Stimulated activated effector memory CD8-positive, alpha-beta T cell treated with anti-CD3 and anti-CD28 coated beads, Interleukin-12 subunit alpha, Interleukin-12 subunit beta, amount 100 ng/mL, for 72 hours (primary cell): ENCODE measurements around the gene GPR39.

Experiments used
- ATAC-seq: fragments of 150-1000 bp; cut with Tn5 transposase; 2 replicates; pipeline ENCODE4 v1.10.0; 2021
- DNase-seq, 2 donors: peaks; one replicate each; pipeline ENCODE4 v3.0.0; 2021 to 2022; ENCODE audit warnings: low spot score in 2 of 2
- H3K27ac Mint-ChIP-seq: one replicate; pipeline ENCODE4 v1.8.0; 2022; ENCODE audit warnings: mild to moderate bottlenecking, mixed read lengths
- H3K36me3 Mint-ChIP-seq: one replicate; pipeline ENCODE4 v1.8.0; 2022; ENCODE audit warnings: mild to moderate bottlenecking, mixed read lengths
- H3K4me1 Mint-ChIP-seq: one replicate; pipeline ENCODE4 v1.8.0; 2022; ENCODE audit warnings: mixed read lengths
- H3K4me3 Mint-ChIP-seq: one replicate; pipeline ENCODE4 v1.8.0; 2022; ENCODE audit warnings: mild to moderate bottlenecking, mixed read lengths
- H3K9me3 Mint-ChIP-seq: one replicate; pipeline ENCODE4 v1.8.0; 2022; ENCODE audit warnings: mixed read lengths

GPR39 gene

GRCh38 chr2:132577686-132578085, 161.1 kb downstream of the GPR39 start:
- no peak overlapping the region for H3K27ac Mint-ChIP-seq
- no peak overlapping the region for H3K4me3 Mint-ChIP-seq
- DNase-seq = no peak
- no peaks in the 10 kb centered on the region for H3K36me3 Mint-ChIP-seq
- no peaks in the 10 kb centered on the region for H3K4me1 Mint-ChIP-seq
- H3K9me3 Mint-ChIP-seq = peaks cover 3% of the 10 kb centered on the region
- ATAC-seq = no peak

DNA sequence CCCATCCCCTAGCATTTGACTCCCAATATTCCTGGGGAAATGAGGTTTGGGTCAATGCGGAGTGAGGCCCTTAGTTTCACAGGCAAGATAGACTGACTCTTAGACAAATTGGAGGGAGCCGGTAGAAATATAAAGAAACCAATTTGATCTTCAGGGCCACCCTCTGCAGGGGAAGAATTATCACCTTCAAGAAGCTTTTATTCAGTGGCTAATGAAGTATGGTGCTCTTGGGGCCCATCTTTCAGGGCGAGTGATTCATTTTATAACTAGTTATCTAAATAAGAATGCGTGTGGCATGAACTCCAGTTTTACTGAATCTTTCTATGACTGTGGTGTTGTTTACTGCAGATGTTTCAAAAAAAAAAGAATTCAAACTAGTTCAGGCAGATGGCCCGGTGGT, 165.0 kb downstream of the GPR39 start:
- Mint-ChIP-seq H3K4me3 (no peak overlapping the region), H3K27ac (no peak overlapping the region), H3K4me1 (no peaks in the 10 kb centered on the region), H3K36me3 (no peaks in the 10 kb centered on the region), H3K9me3 (peaks cover 6% of the 10 kb centered on the region)
- ATAC-seq = no peak
- no peak for DNase-seq

DNA sequence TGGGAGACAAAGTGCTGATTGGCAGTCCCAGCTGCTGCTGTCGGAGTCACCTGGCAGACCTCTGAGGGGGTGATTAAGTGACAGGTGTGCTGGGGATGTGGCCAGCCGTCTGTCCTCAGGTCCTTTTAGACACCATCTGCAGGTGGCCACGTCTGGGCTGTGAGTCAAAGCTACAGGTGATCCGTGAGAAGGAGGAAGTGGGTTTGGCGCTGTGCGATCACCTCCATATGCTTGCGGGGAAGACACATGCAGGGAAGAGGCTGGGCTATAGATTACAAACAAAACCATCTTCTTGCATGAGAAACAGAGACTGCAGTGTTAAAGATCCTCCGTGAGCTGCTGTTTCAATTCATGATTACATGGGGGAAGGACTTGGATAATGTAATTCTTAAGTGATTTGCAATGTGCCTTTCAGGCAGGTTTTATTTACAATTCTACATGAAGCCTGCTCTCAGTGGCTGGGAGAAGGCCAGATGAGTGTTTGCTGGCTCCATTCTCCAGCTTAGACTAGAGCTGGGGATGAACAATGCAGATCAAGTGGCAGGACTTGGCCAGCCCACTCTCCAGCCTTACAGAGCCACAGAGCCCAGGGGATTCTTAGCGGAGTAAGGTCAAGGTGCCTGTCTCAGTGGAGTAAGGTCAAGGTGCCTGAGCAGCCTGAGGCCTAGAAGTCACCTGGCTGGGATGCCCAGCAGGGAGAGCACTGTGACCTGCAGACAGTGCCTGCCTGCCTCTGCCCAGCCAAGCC, 165.6 kb downstream of the GPR39 start:
- no peak overlapping the region for H3K27ac Mint-ChIP-seq
- no peak for ATAC-seq
- no peaks in the 10 kb centered on the region for H3K4me1 Mint-ChIP-seq
- DNase-seq = no peak
- peaks cover 6% of the 10 kb centered on the region for H3K9me3 Mint-ChIP-seq
- no peaks in the 10 kb centered on the region for H3K36me3 Mint-ChIP-seq
- no peak overlapping the region for H3K4me3 Mint-ChIP-seq

GRCh38 chr2:132583666-132584360, 167.2 kb downstream of the GPR39 start:
- Mint-ChIP-seq H3K27ac (no peak overlapping the region), H3K4me1 (no peaks in the 10 kb centered on the region), H3K9me3 (peaks cover 5% of the 10 kb centered on the region), H3K36me3 (no peaks in the 10 kb centered on the region), H3K4me3 (no peak overlapping the region)
- no peak for DNase-seq
- ATAC-seq = no peak

DNA sequence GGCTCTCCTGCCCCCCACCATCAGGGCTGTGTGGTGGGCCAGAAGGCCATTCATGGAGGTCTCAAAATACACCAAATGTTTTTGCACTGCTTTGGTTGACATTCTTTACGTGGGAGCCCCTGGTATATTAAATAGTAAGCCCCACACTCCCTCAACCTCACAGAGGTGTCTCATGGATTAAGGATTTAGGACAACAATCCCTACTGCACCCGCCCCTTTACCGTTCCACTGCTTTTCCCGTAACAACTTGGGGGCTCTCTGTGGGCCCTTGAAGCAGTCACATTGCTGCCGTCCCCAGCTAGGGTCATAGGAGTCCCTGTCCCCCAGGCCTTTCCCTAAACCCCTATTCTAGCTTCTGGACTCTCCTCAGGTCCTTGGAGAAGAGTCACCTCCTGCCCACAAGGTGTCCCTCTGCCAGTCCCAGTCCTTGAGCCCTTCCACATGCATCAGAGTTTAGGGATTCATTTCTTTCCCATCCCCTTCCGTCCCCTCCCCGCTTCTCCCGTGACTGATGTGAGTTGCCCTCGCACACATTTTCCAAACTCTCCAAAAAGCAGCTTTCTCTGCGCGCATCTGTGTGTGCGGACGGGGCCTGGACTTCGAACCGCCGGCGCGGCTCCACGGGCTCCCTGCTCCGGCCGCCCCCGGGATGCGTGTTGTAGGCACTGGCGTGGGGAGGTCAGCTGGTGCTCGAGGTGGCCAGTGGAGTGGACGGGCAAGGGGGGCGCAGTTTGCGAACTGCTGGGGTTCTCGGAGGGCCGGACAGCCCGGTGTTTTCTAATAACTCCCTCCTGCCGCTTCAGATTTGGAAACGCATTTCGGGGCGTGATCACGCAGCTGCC, 168.6 kb downstream of the GPR39 start:
- Mint-ChIP-seq H3K27ac (no peak overlapping the region), H3K4me3 (no peak overlapping the region), H3K4me1 (no peaks in the 10 kb centered on the region), H3K36me3 (no peaks in the 10 kb centered on the region), H3K9me3 (peaks cover 3% of the 10 kb centered on the region)
- ATAC-seq = no peak
- DNase-seq = no peak

DNA sequence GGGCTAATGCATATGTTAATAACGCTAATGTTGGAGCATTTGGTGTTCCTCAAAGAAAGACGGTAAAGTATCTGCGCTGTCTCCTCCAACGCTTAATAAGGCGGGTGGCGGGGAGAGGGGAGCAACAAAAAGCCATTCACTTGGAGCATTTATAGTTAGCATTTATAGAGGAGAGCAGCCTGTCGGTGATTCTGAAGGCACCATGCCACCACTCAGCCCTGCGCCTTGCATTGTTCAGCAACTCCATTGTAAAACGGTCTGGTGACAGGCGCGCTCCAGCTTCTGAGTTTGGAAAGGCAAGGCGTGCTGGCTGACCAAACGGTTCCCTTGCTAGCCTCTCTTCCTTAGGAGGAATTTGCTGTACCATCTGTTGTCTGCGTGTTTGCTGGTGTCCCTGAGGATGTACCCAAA, 169.5 kb downstream of the GPR39 start:
- no peak overlapping the region for H3K4me3 Mint-ChIP-seq
- H3K36me3 Mint-ChIP-seq = no peaks in the 10 kb centered on the region
- no peak overlapping the region for H3K27ac Mint-ChIP-seq
- no peaks in the 10 kb centered on the region for H3K4me1 Mint-ChIP-seq
- DNase-seq (no peak), ATAC-seq (no peak)
- H3K9me3 Mint-ChIP-seq = peaks cover 3% of the 10 kb centered on the region

GRCh38 chr2:132586835-132587234, 170.2 kb downstream of the GPR39 start:
- ATAC-seq (no peak), DNase-seq (no peak)
- Mint-ChIP-seq H3K36me3 (no peaks in the 10 kb centered on the region), H3K4me1 (no peaks in the 10 kb centered on the region), H3K4me3 (no peak overlapping the region), H3K27ac (no peak overlapping the region), H3K9me3 (peaks cover 3% of the 10 kb centered on the region)

- DNase-seq (no peak), ATAC-seq (no peak)
- H3K27ac Mint-ChIP-seq = no peak overlapping the region
- H3K4me1 Mint-ChIP-seq = no peaks in the 10 kb centered on the region
- H3K4me3 Mint-ChIP-seq = no peak overlapping the region
- no peaks in the 10 kb centered on the region for H3K36me3 Mint-ChIP-seq
- peaks cover 7% of the 10 kb centered on the region for H3K9me3 Mint-ChIP-seq
These were observed 172.0 kb downstream of the GPR39 start for GRCh38 chr2:132588576-132588975.

DNA sequence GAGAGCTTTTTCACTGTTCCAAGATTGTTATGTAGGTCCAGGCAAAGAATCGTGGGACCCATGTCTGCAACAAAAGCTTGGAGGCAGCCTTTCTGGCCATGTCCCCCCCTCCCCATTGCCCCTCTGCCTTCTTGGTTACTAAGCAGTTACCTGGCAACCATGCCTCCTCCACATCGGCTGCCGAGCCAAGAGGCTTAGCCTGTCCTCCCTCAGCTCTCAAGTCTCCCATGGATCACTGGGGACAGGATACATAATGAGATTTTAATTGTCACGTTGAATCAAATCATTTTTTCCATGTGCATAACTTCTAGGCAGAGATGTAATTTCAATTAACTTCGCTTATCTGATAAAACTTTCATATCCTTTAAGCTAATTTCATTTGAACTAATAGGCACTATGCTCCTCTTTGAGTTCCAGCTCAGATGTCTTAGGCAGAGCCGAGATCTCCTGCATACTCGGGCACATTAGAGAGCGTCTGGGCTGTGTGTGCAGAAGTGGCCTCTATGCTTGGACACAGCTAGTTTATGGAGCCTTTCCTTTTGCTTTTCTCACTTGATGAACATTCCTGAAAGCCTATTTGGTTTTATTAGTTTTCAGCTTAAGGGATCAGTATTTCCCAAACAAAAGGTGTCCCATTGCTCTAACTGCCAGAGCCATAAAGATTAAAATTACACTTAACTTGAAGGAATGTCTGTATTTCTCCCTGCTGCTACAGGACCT, 172.7 kb downstream of the GPR39 start:
- Mint-ChIP-seq H3K4me1 (no peaks in the 10 kb centered on the region), H3K4me3 (no peak overlapping the region)

GRCh38 chr2:132589966-132590365, 173.4 kb downstream of the GPR39 start:
- Mint-ChIP-seq H3K27ac (no peak overlapping the region), H3K4me3 (no peak overlapping the region), H3K4me1 (no peaks in the 10 kb centered on the region), H3K9me3 (peaks cover 7% of the 10 kb centered on the region), H3K36me3 (no peaks in the 10 kb centered on the region)
- no peak for ATAC-seq
- no peak for DNase-seq

More for the DNA sequence above, 172.7 kb downstream of the GPR39 start:
- Mint-ChIP-seq H3K36me3 (no peaks in the 10 kb centered on the region), H3K9me3 (peaks cover 7% of the 10 kb centered on the region), H3K27ac (no peak overlapping the region)
- ATAC-seq (no peak), DNase-seq (no peak)

DNA sequence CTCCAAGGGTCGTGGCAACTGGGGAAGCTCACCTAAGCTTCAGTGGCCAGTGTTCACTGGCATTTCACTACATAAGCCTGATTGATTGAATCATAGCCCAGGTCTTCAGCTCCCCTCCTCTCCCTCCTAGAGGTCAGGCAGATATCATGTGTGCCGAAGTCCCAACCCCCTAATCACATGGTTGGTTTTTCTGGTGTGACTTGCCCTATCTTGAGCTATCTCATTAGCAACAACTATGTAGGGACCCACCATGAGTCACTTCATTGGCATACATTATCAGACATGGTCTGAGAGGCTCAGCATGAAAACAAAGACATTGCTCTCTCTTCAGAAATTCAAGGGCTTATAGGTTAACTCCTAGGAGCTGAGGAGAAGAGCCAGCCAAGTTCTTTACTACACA, 176.6 kb downstream of the GPR39 start:
- Mint-ChIP-seq H3K4me1 (no peaks in the 10 kb centered on the region), H3K36me3 (no peaks in the 10 kb centered on the region), H3K9me3 (peaks cover 12% of the 10 kb centered on the region), H3K27ac (no peak overlapping the region), H3K4me3 (no peak overlapping the region)
- DNase-seq = no peak
- no peak for ATAC-seq

- no peak for ATAC-seq
These were observed 178.6 kb downstream of the GPR39 start for GRCh38 chr2:132595186-132595585.

DNA sequence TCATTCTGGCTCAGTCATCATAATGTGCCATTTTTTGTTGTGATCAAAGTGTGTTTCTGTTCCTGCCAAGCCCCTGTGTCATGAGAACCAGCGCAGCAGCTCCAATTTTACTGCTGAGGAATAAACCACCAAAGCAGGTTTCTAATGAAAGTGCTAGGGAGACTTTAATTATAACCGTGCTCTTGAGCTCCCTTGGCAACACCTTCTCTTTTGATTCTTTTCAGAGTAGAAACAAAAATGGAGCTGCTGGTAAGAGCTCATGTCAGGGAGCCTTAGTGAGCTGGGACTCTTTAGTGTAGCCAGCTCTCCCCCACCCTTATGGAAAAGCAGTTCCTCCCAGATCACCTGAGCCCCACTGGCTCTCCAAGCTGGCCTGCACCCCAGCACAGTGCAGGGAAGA, 179.1 kb downstream of the GPR39 start:
- Mint-ChIP-seq H3K27ac (no peak overlapping the region), H3K4me3 (no peak overlapping the region), H3K9me3 (peaks cover 15% of the 10 kb centered on the region), H3K4me1 (no peaks in the 10 kb centered on the region), H3K36me3 (no peaks in the 10 kb centered on the region)
- ATAC-seq = no peak
- DNase-seq = no peak

More at GRCh38 chr2:132595186-132595585, 178.6 kb downstream of the GPR39 start:
- Mint-ChIP-seq H3K36me3 (no peaks in the 10 kb centered on the region), H3K4me1 (no peaks in the 10 kb centered on the region), H3K4me3 (no peak overlapping the region), H3K27ac (no peak overlapping the region), H3K9me3 (peaks cover 14% of the 10 kb centered on the region)
- no peak for DNase-seq

GRCh38 chr2:132597166-132597565, 180.6 kb downstream of the GPR39 start:
- Mint-ChIP-seq H3K4me1 (no peaks in the 10 kb centered on the region), H3K36me3 (no peaks in the 10 kb centered on the region), H3K9me3 (peaks cover 12% of the 10 kb centered on the region), H3K27ac (no peak overlapping the region), H3K4me3 (no peak overlapping the region)
- DNase-seq (no peak), ATAC-seq (no peak)

GRCh38 chr2:132597831-132598230, 181.2 kb downstream of the GPR39 start:
- no peak overlapping the region for H3K27ac Mint-ChIP-seq
- ATAC-seq (no peak), DNase-seq (no peak)
- no peaks in the 10 kb centered on the region for H3K36me3 Mint-ChIP-seq
- peaks cover 8% of the 10 kb centered on the region for H3K9me3 Mint-ChIP-seq
- H3K4me3 Mint-ChIP-seq = no peak overlapping the region
- no peaks in the 10 kb centered on the region for H3K4me1 Mint-ChIP-seq
